Esophagus squamous epithelium (tissue), 4 donors: ENCODE measurements around the gene CPM.

Experiments
- CTCF ChIP-seq, 6 experiments: fragments of 450-650 bp in 4 of 6; fragments of 200-600 bp in 2 of 6; sonication (generic) in 2 of 6; IDR thresholded peaks; one replicate each; pipeline ENCODE4 v1.5.1; 2016 to 2019; ENCODE audit warnings: antibody characterized with exemption in 6 of 6, mild to moderate bottlenecking in 4 of 6, moderate library complexity in 4 of 6
- POLR2A ChIP-seq, 4 donors: fragments of 450-650 bp; IDR thresholded peaks; one replicate each; pipeline ENCODE4 v1.6.1; 2017; ENCODE audit warnings: antibody characterized with exemption in 4 of 4, mild to moderate bottlenecking in 4 of 4, moderate library complexity in 3 of 4

- TF ChIP-seq CTCF (IDR thresholded peaks at IDR 0.05): no peak
- no peak for TF ChIP-seq POLR2A (IDR thresholded peaks at IDR 0.05)
Observed at GRCh38 chr12:68918960-68919359, 14.0 kb downstream of the CPM start.
